GM19239 (cell line): Measurements from ENCODE around the gene GPS1.

Experiments used
- DNase-seq: peaks from one replicate; pipeline ENCODE4 v3.0.0; 2011; ENCODE audit warnings: low spot score; ENCODE audit not compliant: insufficient read length
- FAIRE-seq: peaks from 2 replicates; lab custom pipeline; 2011; peaks lifted over from hg19 to GRCh38; lab: Jason Lieb, UNC

Gene GPS1

DNA sequence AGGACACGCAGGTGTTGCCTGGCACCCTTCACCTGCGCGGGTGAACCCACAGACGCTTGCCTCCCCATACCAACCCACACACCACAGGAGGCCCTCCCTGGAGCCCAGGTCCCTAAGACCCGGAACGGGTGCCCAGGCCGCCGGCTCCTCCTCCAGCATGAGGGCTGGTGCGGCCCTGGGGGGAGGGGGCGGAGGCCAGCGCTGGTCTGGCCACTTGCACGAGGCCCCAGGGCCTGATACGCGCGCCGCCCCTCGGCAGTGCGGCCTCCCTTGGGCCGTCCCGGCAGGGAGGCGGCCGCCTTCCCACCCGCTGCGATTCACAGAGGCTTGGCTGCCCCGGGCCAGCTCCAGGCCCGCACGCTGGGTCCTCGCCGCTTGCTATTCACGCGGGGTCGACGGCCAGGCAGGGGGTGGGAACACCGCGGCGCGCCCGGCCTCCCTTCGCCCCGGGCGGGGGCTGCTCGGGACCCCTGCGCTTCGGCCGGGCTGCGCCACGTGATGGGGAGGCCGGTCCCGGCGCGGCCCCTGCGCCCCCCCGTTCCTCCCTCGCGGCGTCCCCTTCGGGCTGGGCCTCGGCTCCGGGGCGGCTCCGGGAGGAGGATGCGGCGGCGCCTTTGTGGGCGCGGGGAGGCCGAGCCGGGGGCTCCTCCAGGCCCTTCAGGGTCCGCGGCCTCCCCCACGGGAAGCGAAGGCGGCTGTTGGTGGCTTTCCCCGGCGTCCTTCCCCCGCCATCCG, 45.7 kb downstream of the GPS1 start:
- FAIRE-seq (peak; percentile 74), DNase-seq (peak; percentile 70)

DNA sequence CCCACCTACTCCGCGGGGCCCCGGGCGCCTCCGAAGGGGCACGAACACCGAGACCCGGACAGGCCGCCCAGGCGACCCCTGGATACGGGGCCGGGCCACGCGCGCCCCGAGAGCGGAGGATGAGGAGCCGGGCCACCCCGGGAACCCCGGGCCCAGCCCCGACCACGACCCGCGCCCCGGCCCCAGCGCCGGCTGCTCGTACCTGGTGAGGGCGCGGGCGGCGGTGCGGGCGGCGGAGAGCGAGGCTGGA, 46.1 kb downstream of the GPS1 start:
- no peak for DNase-seq
- FAIRE-seq, result no peak

DNA sequence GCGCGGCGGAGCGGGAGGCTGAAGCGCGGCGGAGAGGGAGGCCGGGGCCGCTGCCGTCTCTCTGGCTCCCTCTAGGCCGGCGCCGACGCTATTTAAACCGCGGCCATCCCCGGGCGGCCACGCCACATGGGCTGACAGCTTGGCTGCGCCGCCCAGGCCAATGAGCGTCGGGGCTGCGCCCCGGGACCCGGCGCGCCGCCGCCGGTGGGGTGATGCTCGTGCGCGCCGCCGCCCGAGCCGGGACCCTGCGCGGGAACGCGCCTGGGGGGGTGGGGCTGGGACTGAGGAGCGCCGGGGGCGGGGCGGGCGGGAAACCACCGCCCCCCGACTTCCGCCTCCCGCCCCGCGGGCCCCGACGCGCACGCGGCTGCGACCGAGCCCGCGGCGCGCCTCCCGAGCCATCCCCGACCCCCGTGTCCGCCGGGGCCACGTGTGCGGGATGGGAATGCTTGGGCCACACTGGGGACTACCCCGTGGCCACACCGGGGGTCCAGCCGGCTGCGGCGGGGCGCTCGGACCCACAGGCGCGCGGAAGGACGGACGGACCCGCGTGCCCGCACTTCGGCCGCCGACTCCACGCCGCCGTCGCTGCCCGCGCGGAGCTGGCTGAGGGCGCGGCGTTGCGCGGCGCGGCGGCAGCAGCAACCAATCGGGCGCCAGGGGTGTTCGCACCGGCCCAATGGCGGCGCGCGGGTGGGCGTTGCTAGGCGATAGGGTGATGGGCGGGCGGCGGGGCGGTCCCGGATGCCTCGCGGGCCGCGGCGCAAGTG, 46.7 kb downstream of the GPS1 start, which contains the start of gene FASN:
Gene FASN (minus strand): TSS at position 68 of the 770 bp plus-strand sequence. CDS start 1,791 bp downstream, outside the sequence.
- FAIRE-seq (peak; percentile 85), DNase-seq (peak; percentile 100)

DNA sequence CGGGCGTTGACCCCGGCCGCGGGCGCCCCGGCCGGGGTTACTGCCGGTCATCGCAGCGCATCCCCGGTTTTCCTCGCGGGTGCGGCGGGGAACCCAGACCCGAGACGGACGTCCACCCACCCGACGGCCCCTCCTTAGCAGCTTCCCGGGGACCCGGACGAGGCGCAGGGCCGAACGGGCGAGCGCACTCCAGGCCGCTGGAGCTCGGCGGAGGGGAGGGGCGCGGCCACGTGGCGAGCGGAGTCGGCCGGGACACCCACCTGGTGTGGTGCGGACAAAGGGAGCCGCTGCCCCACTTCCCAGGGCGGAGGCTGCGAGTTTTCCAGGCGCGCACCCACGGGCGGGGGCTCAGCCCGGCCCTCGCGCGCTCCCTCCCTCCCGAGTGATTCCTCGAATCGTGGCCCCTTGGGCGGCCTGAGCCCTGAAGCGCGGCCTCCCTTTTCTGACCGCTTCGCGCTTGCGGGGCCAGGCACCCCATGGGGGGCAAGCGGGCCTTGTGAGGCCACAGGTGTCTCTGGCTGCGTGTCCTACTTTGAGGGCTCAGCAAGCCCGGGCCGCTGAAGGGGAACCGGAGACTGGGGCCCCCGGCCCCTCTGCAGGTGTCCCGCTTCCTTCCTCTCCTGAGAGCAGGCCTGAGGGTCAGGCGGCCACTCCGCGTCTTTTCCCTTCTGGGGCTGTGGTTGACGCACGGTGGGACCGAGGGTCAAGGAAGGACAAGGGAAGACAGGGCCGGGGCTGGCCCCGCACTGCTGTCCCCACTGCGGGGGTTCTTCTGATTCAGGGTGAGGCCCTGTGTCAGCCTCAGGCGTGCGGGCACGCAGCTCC, 47.5 kb downstream of the GPS1 start:
- FAIRE-seq (no peak), DNase-seq (no peak)

DNA sequence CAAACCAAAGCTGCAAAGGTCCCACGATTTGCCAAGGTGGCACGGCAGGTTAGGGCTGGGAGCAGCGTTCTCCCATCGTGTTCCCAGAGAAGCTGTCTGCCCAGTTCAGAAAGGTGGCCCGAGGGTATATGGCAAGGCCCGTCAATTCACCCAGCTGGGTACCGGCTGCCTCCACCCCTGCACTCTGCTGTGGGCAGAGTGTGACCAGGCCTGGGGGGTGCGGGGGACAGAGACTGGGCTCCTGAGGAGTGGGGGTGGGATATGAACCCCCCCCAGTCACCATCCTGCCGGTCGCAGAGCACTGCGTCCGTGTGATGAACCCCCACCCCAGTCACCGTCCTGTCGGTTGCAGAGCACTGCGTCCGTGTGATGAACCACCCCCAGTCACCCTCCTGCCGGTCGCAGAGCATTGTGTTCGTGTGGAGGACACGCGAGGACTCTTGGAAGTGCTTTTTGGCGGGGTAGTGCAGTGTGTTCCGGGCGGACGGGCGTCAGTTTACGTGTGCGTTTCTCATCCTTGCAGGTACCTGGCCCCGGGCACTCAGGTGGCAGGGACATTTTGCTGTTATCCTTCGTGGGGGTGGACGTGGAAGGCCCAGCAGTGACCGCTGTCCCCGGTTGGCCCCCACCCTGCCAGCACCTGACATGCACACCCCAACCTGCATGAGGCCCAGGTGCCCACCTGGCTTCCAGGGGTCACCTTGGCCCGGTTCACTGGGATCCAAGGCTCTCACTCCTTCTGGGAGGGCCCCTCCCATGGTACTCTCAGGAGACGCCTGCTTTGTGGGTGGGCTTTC, 49.0 kb downstream of the GPS1 start:
- FAIRE-seq (no peak), DNase-seq (no peak)

DNA sequence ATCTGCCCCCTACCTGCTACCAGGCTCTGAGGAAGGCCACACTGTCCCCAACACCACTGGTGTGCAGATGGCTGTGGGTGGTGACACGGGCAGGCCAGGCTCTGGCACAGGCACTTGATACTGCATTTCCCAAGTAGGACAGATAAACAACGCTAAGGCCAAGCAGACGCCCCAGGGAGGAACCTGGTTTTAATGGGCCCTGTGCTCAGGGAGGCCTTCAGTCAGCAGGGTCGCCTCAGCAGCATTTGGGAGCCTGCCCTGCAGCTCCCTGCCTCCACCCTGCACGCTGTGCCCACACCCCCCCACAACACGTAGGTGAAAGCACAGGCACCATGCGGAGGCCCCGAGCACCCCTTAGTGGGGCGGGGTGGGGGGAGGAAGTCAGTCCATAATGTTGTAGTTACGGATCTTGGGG, 49.6 kb downstream of the GPS1 start:
- no peak for FAIRE-seq
- DNase-seq, result no peak

DNA sequence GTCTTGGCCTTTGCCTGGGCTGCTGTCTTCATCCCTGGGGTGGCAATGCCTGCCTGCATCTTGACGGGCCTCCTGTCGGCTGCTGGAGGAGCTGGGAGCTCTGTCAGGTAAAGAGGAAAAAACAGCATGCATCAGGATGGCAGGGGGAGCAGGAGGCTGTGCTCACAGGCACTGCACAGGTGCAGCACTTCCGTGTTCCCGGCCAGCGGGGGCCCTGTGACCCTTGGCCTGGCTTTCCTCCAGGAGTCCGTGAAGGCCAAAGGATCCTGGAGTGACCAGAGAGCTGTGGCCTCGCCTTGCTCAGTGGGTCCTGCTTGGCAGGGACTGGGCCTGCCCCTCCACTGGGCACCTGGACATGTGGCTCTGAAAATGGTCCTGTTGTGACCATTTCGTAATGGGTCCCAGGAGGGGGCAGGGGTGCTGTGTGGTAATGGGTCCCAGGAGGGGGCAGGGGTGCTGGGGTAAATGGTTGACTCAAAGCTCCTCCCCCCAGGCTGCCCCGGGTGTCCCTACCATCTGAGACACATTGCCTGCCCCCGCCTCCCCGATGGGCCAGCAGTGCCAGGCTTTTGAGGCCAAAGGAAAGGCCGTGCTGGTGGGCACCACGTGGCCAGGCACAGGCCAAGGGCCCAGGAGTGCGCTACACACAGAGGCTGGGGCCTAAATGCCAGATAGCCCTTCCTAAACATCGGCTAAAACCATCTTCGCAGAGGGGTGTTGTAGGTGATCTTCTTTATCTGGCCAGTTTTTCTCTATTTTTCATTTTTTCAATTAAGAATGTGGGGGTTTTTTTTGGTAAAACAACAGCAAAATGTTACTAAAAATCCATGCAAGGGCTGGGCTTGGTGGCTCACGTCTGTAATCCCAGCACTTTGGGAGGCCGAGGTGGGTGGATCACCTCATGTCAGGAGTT, 50.3 kb downstream of the GPS1 start:
- no peak for FAIRE-seq

DNA sequence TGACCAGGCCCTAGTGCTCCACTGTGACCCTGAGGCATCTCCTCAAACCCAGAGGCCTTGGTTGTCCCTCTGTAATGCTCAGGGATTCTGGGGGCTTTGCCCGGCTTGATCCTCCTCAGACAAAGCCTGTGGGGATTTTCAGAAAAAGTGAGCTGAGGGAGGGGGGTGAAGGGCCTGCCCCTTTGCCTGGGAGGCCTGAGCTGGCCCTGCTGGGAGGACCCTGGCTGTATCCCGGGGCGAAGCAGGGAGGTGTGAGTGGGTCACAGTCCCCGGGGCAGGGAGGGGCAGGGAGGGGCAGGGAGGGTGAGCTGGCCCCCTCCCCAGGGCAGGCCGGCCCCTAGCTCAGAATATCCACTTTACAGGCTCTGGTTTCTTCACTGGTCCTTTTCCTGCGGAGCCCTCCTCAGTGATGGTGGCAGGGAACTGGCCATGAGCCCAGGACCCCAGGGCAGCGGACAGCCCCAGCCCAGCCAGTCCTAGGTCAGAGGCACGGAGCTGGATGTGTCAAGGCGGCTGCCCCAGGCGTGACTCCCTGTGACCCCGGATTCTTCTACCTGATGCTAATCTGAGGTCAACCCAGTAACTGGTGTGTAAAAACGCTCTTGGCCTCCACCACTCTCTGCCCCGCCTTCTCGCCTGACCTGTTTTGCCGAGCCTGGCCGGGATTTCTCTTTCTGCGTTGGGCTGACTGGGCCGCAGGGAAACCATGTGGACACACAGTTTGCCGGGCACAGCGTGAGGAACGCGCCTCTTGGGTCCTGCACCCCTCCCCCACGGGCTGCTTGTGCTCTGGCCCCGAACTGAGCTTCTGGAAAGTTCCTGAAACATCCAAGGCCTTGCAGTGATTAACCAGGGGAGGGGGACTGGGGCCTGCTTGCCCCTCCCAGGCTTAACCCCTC, 52.1 kb downstream of the GPS1 start:
- FAIRE-seq (no peak), DNase-seq (no peak)

More for the DNA sequence above, 50.3 kb downstream of the GPS1 start:
- DNase-seq, result no peak

DNA sequence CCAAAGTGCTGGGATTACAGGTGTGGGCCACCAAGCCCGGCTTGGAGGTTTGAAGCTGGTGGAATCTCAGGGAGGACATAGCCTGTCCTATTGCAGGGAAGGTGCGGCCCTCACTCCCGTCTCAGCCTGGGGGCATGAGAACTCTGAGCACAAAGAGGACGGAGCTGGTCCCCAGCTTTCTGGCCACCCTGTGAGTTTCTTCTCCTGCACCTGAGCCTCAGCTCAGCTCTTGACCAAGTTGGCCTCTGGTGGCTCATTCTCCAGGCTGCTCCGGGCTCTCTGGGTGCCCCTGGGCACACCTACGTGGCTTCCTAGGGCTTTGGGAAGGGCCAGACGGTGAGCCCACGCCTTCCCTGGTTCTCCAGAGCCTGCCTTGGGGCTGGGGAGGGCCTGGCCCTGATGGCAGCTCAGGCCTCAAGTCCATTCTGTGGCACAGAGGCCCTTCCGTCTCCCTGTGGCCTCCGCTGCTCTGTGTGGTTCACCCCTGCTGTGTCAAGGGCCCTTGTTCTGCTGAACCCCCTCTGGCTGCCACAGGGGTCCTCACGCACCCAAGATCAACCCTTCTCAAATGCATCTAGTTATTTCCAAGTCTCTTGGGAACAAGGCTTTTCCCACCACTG, 53.2 kb downstream of the GPS1 start:
- no peak for FAIRE-seq

DNA sequence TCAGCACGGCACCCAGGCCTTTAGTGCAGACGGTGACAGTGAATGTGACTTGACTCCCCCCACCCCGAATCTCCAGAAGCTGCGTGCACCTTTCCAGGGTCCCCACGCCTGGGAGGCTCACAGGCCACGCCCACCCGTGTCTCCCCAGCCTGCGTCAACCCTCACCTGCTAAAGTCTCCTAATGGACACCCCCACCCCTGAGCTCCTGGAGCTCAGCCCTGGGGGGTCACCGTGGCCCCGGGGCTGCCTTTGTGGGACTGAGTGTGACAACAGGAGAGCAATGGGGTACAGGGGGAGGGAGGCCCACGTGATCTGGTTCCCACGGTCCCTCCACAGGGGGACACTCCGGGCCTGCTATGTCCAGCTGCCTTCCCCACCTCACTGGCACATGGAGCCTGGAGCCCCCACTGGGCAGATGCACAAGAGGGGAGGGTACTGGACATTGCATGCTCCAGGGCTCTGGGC, 53.8 kb downstream of the GPS1 start:
- FAIRE-seq, result no peak

More for the DNA sequence above, 53.2 kb downstream of the GPS1 start:
- DNase-seq, result no peak

DNA sequence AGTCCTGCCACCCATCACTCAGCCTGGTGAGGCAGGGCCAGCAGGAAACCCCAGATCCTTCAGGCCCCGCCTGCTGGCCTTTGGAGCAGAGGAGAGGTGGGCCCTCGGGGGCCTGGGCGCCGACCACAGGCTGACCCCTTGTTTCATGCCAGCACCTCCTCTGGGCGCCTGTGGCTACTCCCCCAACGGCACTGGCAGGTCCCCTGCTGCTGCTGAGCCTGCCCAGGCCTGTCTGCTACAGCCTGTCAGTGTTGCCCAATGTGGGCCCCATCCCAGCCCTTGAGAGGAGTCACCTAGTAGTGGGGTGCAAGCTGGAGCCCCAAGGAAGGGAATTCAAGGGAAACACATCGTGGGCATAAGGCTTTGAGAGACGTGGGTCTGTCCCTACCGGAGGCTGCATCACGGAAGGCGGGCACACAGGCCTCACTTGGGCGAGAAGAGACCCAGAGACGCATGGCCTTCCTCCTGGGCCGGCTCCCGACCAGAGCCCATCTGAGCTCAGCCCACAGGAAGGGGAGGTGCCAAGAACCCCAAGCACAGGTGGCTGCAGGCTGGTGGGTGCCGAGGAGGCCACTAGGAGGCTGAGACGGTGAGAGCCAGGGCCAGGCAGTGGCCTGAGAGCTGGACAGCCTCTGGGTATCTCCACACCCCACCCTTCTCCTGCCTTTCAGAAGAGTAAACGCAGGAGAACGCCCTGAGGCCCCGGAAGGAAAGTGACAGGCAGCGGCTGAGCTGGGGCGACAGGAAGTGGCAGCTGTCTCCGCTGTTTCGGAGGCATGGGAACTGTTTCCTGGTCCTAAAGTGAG, 54.4 kb downstream of the GPS1 start:
- peak; percentile 96 for DNase-seq
- peak; percentile 99 for FAIRE-seq

More for the DNA sequence above, 53.8 kb downstream of the GPS1 start:
- DNase-seq, result no peak

DNA sequence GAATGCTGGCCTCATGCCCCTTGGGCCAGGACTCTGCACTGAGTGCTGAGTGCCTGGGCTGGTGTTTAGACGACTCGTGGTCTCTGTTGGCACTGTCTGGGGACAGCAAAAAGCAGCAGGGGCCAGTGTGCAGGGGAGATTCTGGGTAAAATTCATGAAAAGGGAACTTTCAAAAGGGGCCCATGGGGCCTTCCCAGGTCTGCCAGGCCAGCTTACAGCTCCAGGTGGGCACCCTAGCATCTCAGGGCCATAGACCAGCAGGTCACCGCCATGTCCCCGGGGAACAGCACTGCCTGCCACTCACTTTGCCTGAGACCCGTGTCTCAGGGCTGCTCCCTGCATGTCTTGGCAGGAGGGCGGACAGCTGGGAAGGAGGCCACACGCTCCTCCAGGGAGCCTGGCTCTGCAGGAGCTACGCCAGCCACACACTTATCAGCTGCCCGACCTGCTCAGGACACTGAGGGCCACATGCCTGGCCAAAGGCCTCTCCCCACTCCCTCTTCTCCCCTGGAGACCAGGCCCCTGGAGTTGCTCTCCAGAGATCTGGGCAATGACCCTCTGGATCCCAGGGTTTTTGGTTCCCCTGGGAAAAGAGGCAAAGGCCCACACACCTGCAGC, 55.1 kb downstream of the GPS1 start:
- DNase-seq, result peak; percentile 30
- no peak for FAIRE-seq
